ENCODE measurements around the gene C10orf120. TPM values are rescaled to one million over a fixed set of nuclear protein-coding genes. Genes with fewer than 3 reads are reported as not detected.

Gene C10orf120
- total and polyA plus RNA-seq, 2 donors (not counting 3 experiments of a cell fraction or from before 2014, with no cell fraction given), result not detected

DNA sequence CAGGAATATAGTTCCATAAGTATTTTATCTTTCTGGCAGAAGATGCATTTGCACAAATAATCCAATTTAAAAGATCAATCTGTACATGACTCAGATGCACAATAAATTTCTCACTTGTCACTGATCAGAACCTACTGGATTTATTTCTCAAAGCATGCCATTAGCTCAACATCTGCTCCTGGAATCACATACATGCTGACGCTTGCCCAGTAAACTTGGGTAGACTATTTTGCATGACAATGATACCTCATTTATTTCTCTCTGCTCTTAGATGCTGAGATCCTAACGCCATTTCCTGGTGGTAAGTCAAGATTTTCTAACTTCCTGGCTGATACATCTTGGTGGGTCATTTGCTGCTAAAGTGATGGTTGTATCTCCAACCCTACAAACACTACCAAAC lies 33.8 kb upstream of the C10orf120 start:
- Histone ChIP-seq H3K27me3 (ENCODE audit: control insufficient read depth in 2 of 2, insufficient read depth in 2 of 2, low read length in 2 of 2) (peaks cover 0 to 1% of the 10 kb centered on the region in 2 experiments), H3K9me1 (replicated peaks; ENCODE audit: control insufficient read depth, extremely low read depth, insufficient read depth, low read length) (no peaks in the 10 kb centered on the region), H3K27ac (ENCODE audit: insufficient read depth, low read depth, low read length) (no peak overlapping the region), H3K4me2 (ENCODE audit: insufficient read depth, low read length) (no peak overlapping the region), H3K9ac (replicated peaks; ENCODE audit: extremely low read depth, insufficient read depth, low read length) (no peak overlapping the region), H3K79me2 (ENCODE audit: control insufficient read depth, insufficient read depth, low read length) (no peaks in the 10 kb centered on the region), H3K9me3 (replicated peaks; ENCODE audit: control insufficient read depth, insufficient read depth, low read length) (no peaks in the 10 kb centered on the region), H3K4me3 (replicated peaks in 1 of 3; ENCODE audit: insufficient read depth in 1 of 3, low read depth in 1 of 3, low read length in 3 of 3) (no peak overlapping the region), H3K36me3 (ENCODE audit: control insufficient read depth in 2 of 2, extremely low read depth in 1 of 2, insufficient read depth in 2 of 2, low read length in 2 of 2) (no peaks in the 10 kb centered on the region), H3K4me1 (ENCODE audit: control insufficient read depth, extremely low read depth, insufficient read depth, low read length) (no peaks in the 10 kb centered on the region), H4K20me1 (replicated peaks; ENCODE audit: control insufficient read depth, extremely low read depth, insufficient read depth, low read length) (no peaks in the 10 kb centered on the region), H2AFZ (ENCODE audit: low read depth, low read length) (no peak overlapping the region)
- ChIA-PET POLR2A (no interaction called here), CTCF (no interaction called here)
- TF ChIP-seq, protein P1, sequence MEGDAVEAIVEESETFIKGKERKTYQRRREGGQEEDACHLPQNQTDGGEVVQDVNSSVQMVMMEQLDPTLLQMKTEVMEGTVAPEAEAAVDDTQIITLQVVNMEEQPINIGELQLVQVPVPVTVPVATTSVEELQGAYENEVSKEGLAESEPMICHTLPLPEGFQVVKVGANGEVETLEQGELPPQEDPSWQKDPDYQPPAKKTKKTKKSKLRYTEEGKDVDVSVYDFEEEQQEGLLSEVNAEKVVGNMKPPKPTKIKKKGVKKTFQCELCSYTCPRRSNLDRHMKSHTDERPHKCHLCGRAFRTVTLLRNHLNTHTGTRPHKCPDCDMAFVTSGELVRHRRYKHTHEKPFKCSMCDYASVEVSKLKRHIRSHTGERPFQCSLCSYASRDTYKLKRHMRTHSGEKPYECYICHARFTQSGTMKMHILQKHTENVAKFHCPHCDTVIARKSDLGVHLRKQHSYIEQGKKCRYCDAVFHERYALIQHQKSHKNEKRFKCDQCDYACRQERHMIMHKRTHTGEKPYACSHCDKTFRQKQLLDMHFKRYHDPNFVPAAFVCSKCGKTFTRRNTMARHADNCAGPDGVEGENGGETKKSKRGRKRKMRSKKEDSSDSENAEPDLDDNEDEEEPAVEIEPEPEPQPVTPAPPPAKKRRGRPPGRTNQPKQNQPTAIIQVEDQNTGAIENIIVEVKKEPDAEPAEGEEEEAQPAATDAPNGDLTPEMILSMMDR (IDR thresholded peaks at IDR 0.05; ENCODE audit: extremely low read depth in 1 of 2, insufficient read depth in 1 of 2, low read depth in 1 of 2, low read length in 2 of 2), result no peak
- TF ChIP-seq FOS (IDR thresholded peaks at IDR 0.05; ENCODE audit: borderline replicate concordance, insufficient read depth, low read length) (no peak), GATA2 (IDR thresholded peaks at IDR 0.05; ENCODE audit: insufficient read depth, insufficient read length, low read depth, low read length) (no peak), JUN (IDR thresholded peaks at IDR 0.05; ENCODE audit: borderline replicate concordance, insufficient read depth, insufficient read length, low read depth) (no peak), POLR2AphosphoS5 (IDR thresholded peaks at IDR 0.05; ENCODE audit: insufficient read depth, low read depth, low read length) (no peak), MYC (IDR thresholded peaks at IDR 0.05; ENCODE audit: low read depth, low read length) (no peak), EZH2 (IDR thresholded peaks at IDR 0.05; ENCODE audit: borderline replicate concordance, low read depth, low read length, severe bottlenecking) (no peak), POLR2A (IDR thresholded peaks at IDR 0.05; ENCODE audit: low read depth, low read length) (no peak)
- TF ChIP-seq, protein P2, sequence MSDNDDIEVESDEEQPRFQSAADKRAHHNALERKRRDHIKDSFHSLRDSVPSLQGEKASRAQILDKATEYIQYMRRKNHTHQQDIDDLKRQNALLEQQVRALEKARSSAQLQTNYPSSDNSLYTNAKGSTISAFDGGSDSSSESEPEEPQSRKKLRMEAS (IDR thresholded peaks at IDR 0.05; ENCODE audit: insufficient read depth, insufficient read length), result no peak
- dilution Hi-C loops (cut with MboI; ENCODE audit: extremely low pct_ligation_motif_present, low sequenced_read_pairs) (no loop called here), intact Hi-C loops (cut with micrococcal nuclease) (no loop called here)
- FAIRE-seq (no peak), DNase-seq (ENCODE audit: low read depth, low spot score) (no peak)
- no TSS peak for BruUV-seq (replicated peaks)
